Right lobe of liver (tissue), 6 donors: ENCODE measurements around the gene LEPR. TPM values are rescaled to one million over a fixed set of nuclear protein-coding genes. Genes with fewer than 3 reads are reported as not detected.

Experiments
- ATAC-seq, 4 donors: fragments of 200-7000 bp; cut with Tn5 transposase; one replicate each; pipeline ENCODE4 v1.9.1; 2020; ENCODE audit warnings: mild to moderate bottlenecking in 4 of 4, moderate library complexity in 4 of 4
- DNase-seq, 3 donors: peaks; one replicate each; pipeline ENCODE4 v3.0.0-alpha.2; 2020
- H3K27ac ChIP-seq, 3 donors: fragments of 200-600 bp; one replicate each; pipeline ENCODE4 v1.8.0; 2022
- H3K27me3 ChIP-seq, 2 donors: fragments of 200-600 bp; one replicate each; pipeline ENCODE4 v1.8.0; 2022
- H3K36me3 ChIP-seq, 4 donors: fragments of 200-600 bp; sonication (generic) in 1 of 4; one replicate each; pipeline versions ENCODE4 v1.5.1 to v1.8.0; 2017 to 2022; ENCODE audit warnings: control low read depth in 1 of 4
- H3K4me1 ChIP-seq, 4 donors: fragments of 200-600 bp; sonication (generic) in 1 of 4; one replicate each; pipeline versions ENCODE4 v1.5.1 to v1.8.0; 2017 to 2022; ENCODE audit warnings: control low read depth in 1 of 4
- H3K4me3 ChIP-seq, 3 donors: fragments of 200-600 bp; one replicate each; pipeline ENCODE4 v1.8.0; 2022
- H3K9me3 ChIP-seq, 4 donors: fragments of 200-600 bp; sonication (generic) in 1 of 4; one replicate each; pipeline versions ENCODE4 v1.5.1 to v1.8.0; 2017 to 2022; ENCODE audit warnings: control low read depth in 1 of 4
- POLR2A ChIP-seq: fragments of 450-650 bp; IDR thresholded peaks from one replicate; pipeline ENCODE4 v1.6.1; 2017; ENCODE audit warnings: antibody characterized with exemption, mild to moderate bottlenecking
- WGBS: methylation state at CpG from one replicate; pipeline ENCODE4 v1.1.6; 2018; ENCODE audit warnings: low coverage, low lambda C conversion rate; ENCODE audit not compliant: insufficient coverage; ENCODE audit errors: missing lambda C conversion rate; 5-methylcytosine and 5-hydroxymethylcytosine counted together
- intact Hi-C, 2 donors: fragments of 100-400 bp; cut with DNase I; formaldehyde crosslinking; loops; one replicate each; pipeline versions ENCODE4 v1.11.2 to v1.14.1; 2022
- total RNA-seq, 6 experiments: library from RNA; depleted of rRNA in 2 of 6; stranded (reverse); fragments of >200 nt in 2 of 6; fragmentation: NEBNext Ultra II Directional in 3 of 6; extraction: Animal tissue kit (Norgen Biotek cat#: 25700) in 3 of 6; gene quantifications; one replicate each; pipeline versions ENCODE4 v1.1.0 to v1.2.4, GENCODE V29; 2016 to 2023
- TF ChIP-seq, protein P1 (sequence below), 4 donors: fragments of 200-600 bp in 3 of 4; fragments of 450-650 bp in 1 of 4; IDR thresholded peaks; one replicate each; pipeline versions ENCODE4 v1.5.1 to v1.8.0; 2016 to 2022; ENCODE audit warnings: antibody characterized with exemption in 4 of 4, mild to moderate bottlenecking in 2 of 4
- donor health status: DM: no; HTN: yes; CAD: no.
- donor health status: DM: no; HTN: no; CAD: no.
- donor health status: DM: no; HTN: no; CAD: no.
- donor health status: DM: no; HTN: yes; CAD: no.
- donor health status: DM: no; HTN: yes; CAD: no.

The LEPR gene
- total RNA-seq, 6 experiments from 2014 or later: 26.8 to 264 (median 57.1) TPM

DNA sequence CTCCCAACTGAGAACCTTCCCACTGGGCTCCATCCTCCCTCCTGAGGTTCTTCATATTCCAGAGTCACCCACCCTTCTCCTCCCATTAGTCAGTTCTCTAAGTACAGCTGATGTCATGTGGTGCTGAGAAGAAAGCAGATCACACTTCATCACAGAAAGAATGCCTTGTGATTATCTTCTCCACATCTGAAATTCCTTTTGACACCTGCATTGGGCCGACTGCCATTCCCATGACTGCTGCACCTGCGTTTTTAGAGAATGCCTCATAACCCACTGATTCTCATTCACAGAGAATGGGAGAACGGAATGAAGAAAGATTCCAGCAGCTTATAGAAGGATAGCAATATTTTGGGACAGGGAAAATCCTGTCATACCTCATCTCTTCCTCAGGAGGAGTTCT is 14.3 kb downstream of the LEPR start:
- DNase-seq (no peak), ATAC-seq (no peak)
- no peaks in the 10 kb centered on the region for H3K27me3 ChIP-seq
- WGBS: 86% methylated on average over 3 of the region's 3 CpGs
- H3K9me3 ChIP-seq: peaks cover 0 to 2% (median 0%) of the 10 kb centered on the region in 4 donors
- intact Hi-C loops: loop anchor here in 1 of 2 donors (10.0 kb wide), 1 partner anchor 250 kb away; no protein-coding TSS in a partner anchor
- TF ChIP-seq, protein P1, sequence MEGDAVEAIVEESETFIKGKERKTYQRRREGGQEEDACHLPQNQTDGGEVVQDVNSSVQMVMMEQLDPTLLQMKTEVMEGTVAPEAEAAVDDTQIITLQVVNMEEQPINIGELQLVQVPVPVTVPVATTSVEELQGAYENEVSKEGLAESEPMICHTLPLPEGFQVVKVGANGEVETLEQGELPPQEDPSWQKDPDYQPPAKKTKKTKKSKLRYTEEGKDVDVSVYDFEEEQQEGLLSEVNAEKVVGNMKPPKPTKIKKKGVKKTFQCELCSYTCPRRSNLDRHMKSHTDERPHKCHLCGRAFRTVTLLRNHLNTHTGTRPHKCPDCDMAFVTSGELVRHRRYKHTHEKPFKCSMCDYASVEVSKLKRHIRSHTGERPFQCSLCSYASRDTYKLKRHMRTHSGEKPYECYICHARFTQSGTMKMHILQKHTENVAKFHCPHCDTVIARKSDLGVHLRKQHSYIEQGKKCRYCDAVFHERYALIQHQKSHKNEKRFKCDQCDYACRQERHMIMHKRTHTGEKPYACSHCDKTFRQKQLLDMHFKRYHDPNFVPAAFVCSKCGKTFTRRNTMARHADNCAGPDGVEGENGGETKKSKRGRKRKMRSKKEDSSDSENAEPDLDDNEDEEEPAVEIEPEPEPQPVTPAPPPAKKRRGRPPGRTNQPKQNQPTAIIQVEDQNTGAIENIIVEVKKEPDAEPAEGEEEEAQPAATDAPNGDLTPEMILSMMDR (IDR thresholded peaks at IDR 0.05): no peak
- no peak overlapping the region for H3K4me3 ChIP-seq
- H3K36me3 ChIP-seq: peaks cover 0 to 20% (median 6%) of the 10 kb centered on the region in 4 donors
- no peaks in the 10 kb centered on the region for H3K4me1 ChIP-seq
- H3K27ac ChIP-seq: no peak overlapping the region

DNA sequence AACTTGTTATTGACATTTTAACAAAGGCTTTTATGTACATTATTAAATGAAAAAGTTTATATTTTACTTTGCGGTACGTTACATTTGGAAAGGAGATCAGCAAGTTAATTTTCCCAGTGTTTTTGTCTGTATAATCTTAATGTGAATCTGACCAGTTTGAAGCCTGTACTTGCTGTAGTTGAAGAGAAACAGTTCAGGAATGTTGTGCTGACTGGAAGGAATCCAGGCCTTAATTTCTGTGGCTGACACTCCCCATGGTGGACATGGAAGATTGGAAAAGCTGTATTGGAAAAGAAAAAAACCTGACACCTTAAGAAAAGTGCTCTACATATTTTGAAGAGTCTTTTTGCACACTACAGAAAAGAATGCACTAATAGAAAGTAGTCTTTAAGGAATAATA is 15.5 kb downstream of the LEPR start:
- Histone ChIP-seq H3K36me3 (peaks cover 0 to 15% (median 0%) of the 10 kb centered on the region in 4 donors), H3K27me3 (no peaks in the 10 kb centered on the region), H3K9me3 (no peaks in the 10 kb centered on the region), H3K27ac (no peak overlapping the region), H3K4me1 (no peaks in the 10 kb centered on the region), H3K4me3 (no peak overlapping the region)
- TF ChIP-seq, protein P1 (IDR thresholded peaks at IDR 0.05): no peak
- TF ChIP-seq POLR2A: no peak
- DNase-seq: no peak
- intact Hi-C loops: loop anchor here in 1 of 2 donors (10.0 kb wide), 1 partner anchor 249 kb away; no protein-coding TSS in a partner anchor
- 71% methylated on average over 2 of the region's 2 CpGs for WGBS
- ATAC-seq: no peak

DNA sequence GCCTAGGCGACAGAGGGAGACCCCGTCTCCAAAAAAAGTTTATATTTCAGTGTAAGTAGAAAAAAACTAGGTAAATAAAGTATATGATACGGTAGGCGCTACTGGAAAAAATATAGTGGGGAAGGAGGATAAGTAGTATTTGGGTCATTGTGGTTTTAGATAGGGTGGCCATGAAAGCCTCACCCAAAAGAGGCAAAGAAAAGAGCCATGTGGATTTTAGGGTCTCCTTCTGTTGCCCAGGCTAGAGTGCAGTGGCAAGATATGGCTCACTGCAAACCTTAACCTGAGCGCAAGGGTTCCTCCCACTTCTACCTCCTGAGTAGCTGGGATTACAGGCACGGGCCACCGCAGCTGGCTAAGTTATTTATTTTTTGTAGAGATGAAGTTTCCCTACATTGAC is 17.1 kb downstream of the LEPR start:
- Histone ChIP-seq H3K27ac (no peak overlapping the region), H3K4me3 (no peak overlapping the region), H3K36me3 (peaks cover 0 to 4% (median 0%) of the 10 kb centered on the region in 4 donors), H3K27me3 (no peaks in the 10 kb centered on the region), H3K4me1 (no peaks in the 10 kb centered on the region), H3K9me3 (no peaks in the 10 kb centered on the region)
- DNase-seq: no peak
- TF ChIP-seq POLR2A: no peak
- TF ChIP-seq, protein P1 (IDR thresholded peaks at IDR 0.05): no peak
- no peak for ATAC-seq
- intact Hi-C loops: loop anchor here in 1 of 2 donors (10.0 kb wide), 1 partner anchor 247 kb away; no protein-coding TSS in a partner anchor
- 96% methylated on average over 6 of the region's 7 CpGs for WGBS

DNA sequence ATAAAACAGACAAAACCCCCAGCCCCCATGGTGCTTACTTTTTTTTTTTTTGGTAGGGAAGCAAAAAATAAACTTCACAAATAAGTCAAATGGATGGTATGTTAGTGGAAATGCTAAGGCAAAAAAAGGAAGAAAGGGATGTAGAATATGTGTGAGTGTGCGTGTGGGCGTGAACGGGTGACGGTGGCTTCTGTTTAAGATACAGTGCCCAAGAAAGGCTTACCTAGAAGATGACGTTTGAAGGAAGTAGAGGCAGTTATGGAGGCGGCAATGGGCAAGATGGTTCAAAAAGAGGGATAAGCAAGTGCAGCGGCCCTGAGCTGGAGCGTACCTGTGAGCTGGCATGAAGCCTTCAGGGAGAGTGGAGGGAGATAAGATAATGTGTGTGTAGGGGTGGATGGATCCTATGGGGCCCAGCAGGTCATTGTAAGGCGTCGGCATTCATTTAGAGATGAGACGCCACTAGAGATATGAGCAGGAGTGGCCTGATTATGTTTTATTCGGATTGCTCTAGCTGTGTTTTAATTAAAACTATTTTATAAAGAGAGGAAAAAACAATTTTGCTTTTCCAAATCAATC is 19.9 kb downstream of the LEPR start:
- Histone ChIP-seq H3K4me1 (no peaks in the 10 kb centered on the region), H3K27me3 (no peaks in the 10 kb centered on the region), H3K27ac (no peak overlapping the region), H3K9me3 (no peaks in the 10 kb centered on the region), H3K36me3 (no peaks in the 10 kb centered on the region), H3K4me3 (no peak overlapping the region)
- no peak for ATAC-seq
- WGBS: 88% methylated on average over 11 of the region's 12 CpGs
- TF ChIP-seq POLR2A: no peak
- TF ChIP-seq, protein P1 (IDR thresholded peaks at IDR 0.05): no peak
- intact Hi-C loops: no loop called here
- no peak for DNase-seq
